K562 (cell line): ENCODE data around the gene EVX1. TPM values are rescaled to one million over a fixed set of nuclear protein-coding genes. Genes with fewer than 3 reads are reported as not detected.

ENCODE experiments used
- ATAC-seq: fragments of 200-7000 bp; cut with Tn5 transposase; 3 replicates; pipeline ENCODE4 v1.9.1; 2020; ENCODE audit warnings: moderate library complexity
- BruUV-seq: library from RNA; stranded (reverse); fragments of 400-500 nt; replicated peaks from 2 replicates; lab custom pipeline; 2021; lab: Mats Ljungman, UMichigan
- CTCF ChIA-PET: fragments of 300-600 bp; formaldehyde crosslinking; extraction: SDS; loops from one replicate; lab custom pipeline; 2021; ENCODE audit warnings: low intra/inter-chr PET ratio; lab: Yijun Ruan, JAX
- POLR2A ChIA-PET: fragments of 300-600, 350-650 bp; sonication (Branson Sonifier 250); formaldehyde crosslinking; extraction: SDS; loops from one replicate; lab custom pipeline; 2021; ENCODE audit warnings: antibody characterized with exemption, inconsistent platforms; lab: Yijun Ruan, JAX
- DNase-seq, 4 experiments: peaks; one replicate each; pipeline versions ENCODE4 v3.0.0 to v3.0.0-alpha.2; 2011 to 2018; ENCODE audit warnings: low spot score in 3 of 4, mixed read lengths in 3 of 4; ENCODE audit errors: extremely low read depth in 1 of 4
- FAIRE-seq: peaks from 2 replicates; lab custom pipeline; 2011; peaks lifted over from hg19 to GRCh38; lab: Jason Lieb, UNC
- H2AFZ ChIP-seq: 2 replicates; pipeline ENCODE4 v1.6.0; 2011; ENCODE audit warnings: low read depth, low read length, control low read depth, inconsistent platforms
- H3K27ac ChIP-seq: fragments of 200-600 bp; 3 replicates; pipeline ENCODE4 v1.8.0; 2011; ENCODE audit warnings: low read depth, mild to moderate bottlenecking, control low read depth, inconsistent platforms, low read length, moderate library complexity, mixed read lengths; ENCODE audit errors: extremely low read depth
- H3K27me3 ChIP-seq, 2 experiments: fragments of 300-600 bp in 1 of 2; 2 replicates in 1 of 2; 3 replicates in 1 of 2; pipeline versions ENCODE4 v1.6.0 to v1.8.0; 2011; ENCODE audit warnings: inconsistent platforms in 2 of 2, low read length in 2 of 2, mild to moderate bottlenecking in 1 of 2, mixed read lengths in 1 of 2, moderate library complexity in 1 of 2; ENCODE audit not compliant: control insufficient read depth in 2 of 2, insufficient read depth in 2 of 2
- H3K36me3 ChIP-seq: fragments of 300-600 bp; 3 replicates; pipeline ENCODE4 v1.8.0; 2011; ENCODE audit warnings: mild to moderate bottlenecking, low read length, inconsistent platforms; ENCODE audit not compliant: control insufficient read depth, insufficient read depth
- H3K4me1 ChIP-seq, 2 experiments: fragments of 200-600 bp in 1 of 2; replicated peaks in 1 of 2; 2 replicates in 1 of 2; 3 replicates in 1 of 2; pipeline versions ENCODE4 v1.5.1 to v1.8.0; 2011; ENCODE audit warnings: inconsistent platforms in 2 of 2, low read length in 2 of 2, mild to moderate bottlenecking in 1 of 2, mixed read lengths in 1 of 2, moderate library complexity in 1 of 2; ENCODE audit not compliant: control insufficient read depth in 2 of 2, insufficient read depth in 2 of 2
- H3K4me2 ChIP-seq: 2 replicates; pipeline ENCODE4 v1.6.1; 2011; ENCODE audit warnings: low read length, control low read depth, inconsistent platforms, mixed read lengths; ENCODE audit not compliant: insufficient read depth
- H3K4me3 ChIP-seq: fragments of 200-600 bp; sonication (generic), shearing (Covaris generic); 2 replicates; pipeline ENCODE4 v1.5.1; 2016; ENCODE audit warnings: control low read depth, inconsistent platforms
- H3K79me2 ChIP-seq: fragments of 200-600 bp; 3 replicates; pipeline ENCODE4 v1.8.0; 2011; ENCODE audit warnings: low read length, inconsistent platforms; ENCODE audit not compliant: control insufficient read depth, insufficient read depth
- H3K9ac ChIP-seq, 2 experiments: 2 replicates each; pipeline versions ENCODE4 v1.6.0 to v1.6.1; 2011; ENCODE audit warnings: low read depth in 2 of 2, low read length in 2 of 2, control low read depth in 1 of 2, inconsistent platforms in 1 of 2, mild to moderate bottlenecking in 1 of 2, mixed read lengths in 1 of 2; ENCODE audit not compliant: insufficient read depth in 1 of 2
- H3K9me1 ChIP-seq: one replicate; pipeline ENCODE4 v1.6.0; 2011; ENCODE audit warnings: inconsistent platforms, mild to moderate bottlenecking, low read length, moderate library complexity; ENCODE audit not compliant: control insufficient read depth, insufficient read depth
- H3K9me3 ChIP-seq: replicated peaks from 2 replicates; pipeline ENCODE4 v1.5.1; 2011; ENCODE audit warnings: low read depth, low read length, inconsistent platforms; ENCODE audit not compliant: control insufficient read depth, insufficient read depth
- H4K20me1 ChIP-seq: replicated peaks from 2 replicates; pipeline ENCODE4 v1.6.1; 2011; ENCODE audit warnings: low read length, inconsistent platforms, mixed read lengths; ENCODE audit not compliant: control insufficient read depth, insufficient read depth
- COPS2 ChIP-seq: fragments of 450-650 bp; conservative IDR thresholded peaks from 2 replicates; pipeline ENCODE4 v1.6.1; 2016; ENCODE audit warnings: mild to moderate bottlenecking, moderate library complexity
- E4F1 ChIP-seq: fragments of 250-450 bp; sonication (Bioruptor Pico); IDR thresholded peaks from 2 replicates; pipeline ENCODE4 v1.5.0; 2021; ENCODE audit warnings: mild to moderate bottlenecking, borderline replicate concordance
- ELF1 ChIP-seq: fragments of 200-800 bp; sonication (Bioruptor generic); IDR thresholded peaks from 2 replicates; pipeline ENCODE4 v1.6.1; 2016; ENCODE audit warnings: missing genetic modification characterization, missing compliant biosample characterization
- KAT2B ChIP-seq: IDR thresholded peaks from one replicate; pipeline ENCODE4 v1.6.1; 2012; ENCODE audit warnings: low read depth, mild to moderate bottlenecking, control low read depth, inconsistent platforms, low read length, moderate library complexity
- ZKSCAN1 ChIP-seq: fragments of 150-350 bp; IDR thresholded peaks from 2 replicates; pipeline ENCODE4 v1.6.1; 2016; ENCODE audit warnings: low read depth, low read length
- ZNF407 ChIP-seq: fragments of 450-650 bp; IDR thresholded peaks from 2 replicates; pipeline ENCODE4 v1.6.1; 2016; ENCODE audit warnings: low read depth
- WGBS: fragments of 100-300 bp; shearing (Covaris generic); methylation state at CpG from one replicate; pipeline ENCODE4 v1.1.6; 2016; ENCODE audit warnings: low coverage, mixed read lengths; ENCODE audit not compliant: insufficient coverage; ENCODE audit errors: missing lambda C conversion rate; 5-methylcytosine and 5-hydroxymethylcytosine counted together
- in situ Hi-C: fragments of 300-500 bp; cut with MboI; formaldehyde crosslinking; loops from 4 replicates; pipeline ENCODE4 v1.15.0; 2018; ENCODE audit warnings: inconsistent platforms, mixed read lengths
- intact Hi-C: fragments of 100-400 bp; cut with micrococcal nuclease; formaldehyde crosslinking; loops from 2 replicates; pipeline ENCODE4 v1.14.2; 2022
- polyA plus RNA-seq, 8 experiments: library from polyadenylated mRNA; depleted of rRNA in 4 of 8; stranded (reverse) in 5 of 8; unstranded in 3 of 8; fragments of >200 nt; fragmentation: Nextera tagmentation in 2 of 8; fragmentation: Illumina TruSeq in 1 of 8; extraction: Ambion mirVana in 2 of 8; extraction: Trizol in 1 of 8; gene quantifications; 2 replicates each; pipeline versions ENCODE4 v1.2.1 to v1.2.3, GENCODE V29; 2011 to 2014; ENCODE audit warnings: inconsistent platforms in 1 of 8, missing spikeins in 1 of 8
- total RNA-seq, 7 experiments: library from RNA; depleted of rRNA in 6 of 7; stranded (reverse); fragments of >200 nt in 6 of 7; fragmentation: Illumina TruSeq in 2 of 7; extraction: Trizol in 2 of 7; gene quantifications; 2 replicates each; pipeline versions ENCODE4 v1.2.1 to v1.2.3, GENCODE V29; 2011 to 2021; ENCODE audit warnings: low replicate concordance in 1 of 7

The EVX1 gene
- total and polyA plus RNA-seq, 9 of the 15 experiments (the other 6 are each of a cell fraction or from before 2014, with no cell fraction given), result not detected

- ChIA-PET CTCF (no interaction called here), POLR2A (no interaction called here)
- Histone ChIP-seq H3K27me3 (peaks cover 59 to 77% of the 10 kb centered on the region in 2 experiments), H3K4me2 (no peak overlapping the region), H3K79me2 (no peaks in the 10 kb centered on the region), H2AFZ (no peak overlapping the region), H3K9me3 (no peaks in the 10 kb centered on the region), H3K9ac (no peak overlapping the region), H3K9me1 (no peaks in the 10 kb centered on the region), H3K36me3 (no peaks in the 10 kb centered on the region), H3K27ac (no peak overlapping the region), H4K20me1 (peaks cover 5% of the 10 kb centered on the region), H3K4me3 (no peak overlapping the region), H3K4me1 (peaks cover 0 to 15% of the 10 kb centered on the region in 2 experiments; a peak in 1 of 5 replicates)
- ATAC-seq, result no peak
- intact Hi-C loops, result no loop called here
- in situ Hi-C loops, result no loop called here
- BruUV-seq, result no TSS peak
- 0% methylated on average over 6 of the region's 6 CpGs for WGBS
- no peak for DNase-seq
- FAIRE-seq, result no peak
- TF ChIP-seq COPS2 (no peak), ELF1 (tag) (no peak), ZNF407 (no peak), ZKSCAN1 (no peak), E4F1 (CRISPR knock-in tag) (no peak), KAT2B (no peak)
- TF ChIP-seq, all 486 proteins: peak for 0
These were observed 8.0 kb downstream of the EVX1 start for GRCh38 chr7:27250557-27251070.
